GM03348 (cell line): ENCODE measurements around the gene POLA1.

ENCODE experiments used
- DNase-seq: peaks from one replicate; pipeline ENCODE4 v3.0.0; 2012; ENCODE audit warnings: low spot score

POLA1 gene

GRCh38 chrX:25026576-25026975 is 332.9 kb downstream of the POLA1 start:
- DNase-seq = no peak

- peak; percentile 26 for DNase-seq
These were observed 335.0 kb downstream of the POLA1 start for GRCh38 chrX:25028726-25029125.

- no peak for DNase-seq
These were observed 335.6 kb downstream of the POLA1 start for GRCh38 chrX:25029288-25029825.

GRCh38 chrX:25034889-25035288 is 341.2 kb downstream of the POLA1 start:
- DNase-seq = no peak

GRCh38 chrX:25039036-25039435 is 345.3 kb downstream of the POLA1 start:
- DNase-seq = no peak

GRCh38 chrX:25043192-25043591 is 349.5 kb downstream of the POLA1 start:
- DNase-seq = no peak
